Osteoblast (primary cell): ENCODE measurements around the gene TMEM86A. TPM values are rescaled to one million over a fixed set of nuclear protein-coding genes. Genes with fewer than 3 reads are reported as not detected.

Experiments used
- DNase-seq: peaks from one replicate; pipeline ENCODE4 v3.0.0; 2011; ENCODE audit warnings: low spot score, mixed read lengths; ENCODE audit not compliant: insufficient read length; ENCODE audit errors: missing footprints
- H2AFZ ChIP-seq: 2 replicates; pipeline ENCODE4 v1.6.0; 2011; ENCODE audit warnings: mild to moderate bottlenecking, low read length
- H3K27ac ChIP-seq: 2 replicates; pipeline ENCODE4 v1.5.1; 2011; ENCODE audit warnings: mild to moderate bottlenecking, low read depth, low read length, moderate library complexity
- H3K27me3 ChIP-seq: 2 replicates; pipeline ENCODE4 v1.6.0; 2012; ENCODE audit warnings: mild to moderate bottlenecking, control low read depth, inconsistent platforms, low read length, moderate library complexity; ENCODE audit not compliant: insufficient read depth
- H3K36me3 ChIP-seq: 2 replicates; pipeline ENCODE4 v1.5.1; 2011; ENCODE audit warnings: mild to moderate bottlenecking, low read length, control low read depth, moderate library complexity; ENCODE audit not compliant: insufficient read depth
- H3K4me1 ChIP-seq: 2 replicates; pipeline ENCODE4 v1.5.1; 2011; ENCODE audit warnings: mild to moderate bottlenecking, low read length, control low read depth, moderate library complexity; ENCODE audit not compliant: insufficient read depth
- H3K4me2 ChIP-seq: 2 replicates; pipeline ENCODE4 v1.6.0; 2011; ENCODE audit warnings: mild to moderate bottlenecking, low read length; ENCODE audit not compliant: insufficient read depth
- H3K4me3 ChIP-seq: fragments of 200-600 bp; sonication (generic); 3 replicates; pipeline ENCODE4 v1.5.1; 2012; ENCODE audit warnings: mild to moderate bottlenecking, low read length, inconsistent platforms; ENCODE audit not compliant: insufficient read depth
- H3K79me2 ChIP-seq: 2 replicates; pipeline ENCODE4 v1.6.0; 2012; ENCODE audit warnings: mild to moderate bottlenecking, low read length, control low read depth, inconsistent platforms; ENCODE audit not compliant: insufficient read depth
- H3K9me3 ChIP-seq: 2 replicates; pipeline ENCODE4 v1.5.1; 2011; ENCODE audit warnings: low read depth, low read length, control low read depth
- H4K20me1 ChIP-seq: 2 replicates; pipeline ENCODE4 v1.6.0; 2012; ENCODE audit warnings: mild to moderate bottlenecking, low read length, control low read depth; ENCODE audit not compliant: insufficient read depth
- CTCF ChIP-seq: IDR thresholded peaks from 2 replicates; pipeline ENCODE4 v1.5.1; 2011; ENCODE audit warnings: mild to moderate bottlenecking, low read depth, low read length, moderate library complexity; ENCODE audit errors: extremely low read depth
- total RNA-seq: library from RNA; depleted of rRNA; stranded (reverse); fragments of >200 nt; gene quantifications from 2 replicates; pipeline ENCODE4 v1.2.3, GENCODE V29; 2012

Gene TMEM86A
- total RNA-seq, 1 donor: 3.3 TPM

- Histone ChIP-seq H3K27ac (peak overlapping the region; percentile 41), H3K4me1 (peaks cover 17% of the 10 kb centered on the region), H2AFZ (peak overlapping the region; percentile 96), H3K9me3 (no peaks in the 10 kb centered on the region), H3K4me2 (peak overlapping the region; percentile 98), H3K79me2 (no peaks in the 10 kb centered on the region), H4K20me1 (no peaks in the 10 kb centered on the region), H3K27me3 (no peaks in the 10 kb centered on the region), H3K36me3 (no peaks in the 10 kb centered on the region), H3K4me3 (peak overlapping the region; percentile 80)
- peak; percentile 94 for DNase-seq
- TF ChIP-seq CTCF: no peak
These were observed 22.4 kb downstream of the TMEM86A start for GRCh38 chr11:18720808-18721560.

GRCh38 chr11:18721561-18722292, 23.1 kb downstream of the TMEM86A start:
- peak; percentile 75 for TF ChIP-seq CTCF

GRCh38 chr11:18722293-18722637, 23.7 kb downstream of the TMEM86A start:
- Histone ChIP-seq H3K4me3 (no peak overlapping the region), H2AFZ (no peak overlapping the region), H3K36me3 (no peaks in the 10 kb centered on the region), H4K20me1 (no peaks in the 10 kb centered on the region), H3K79me2 (no peaks in the 10 kb centered on the region), H3K4me1 (peaks cover 17% of the 10 kb centered on the region), H3K27me3 (no peaks in the 10 kb centered on the region), H3K27ac (no peak overlapping the region), H3K9me3 (no peaks in the 10 kb centered on the region), H3K4me2 (peak overlapping the region; percentile 98)
- TF ChIP-seq CTCF: peak; percentile 14
- peak; percentile 41 for DNase-seq

More at GRCh38 chr11:18721561-18722292, 23.1 kb downstream of the TMEM86A start:
- H2AFZ ChIP-seq: peak overlapping the region; percentile 96
- peak overlapping the region; percentile 98 for H3K4me2 ChIP-seq
- peaks cover 17% of the 10 kb centered on the region for H3K4me1 ChIP-seq
- no peaks in the 10 kb centered on the region for H3K36me3 ChIP-seq
- no peaks in the 10 kb centered on the region for H3K79me2 ChIP-seq
- no peaks in the 10 kb centered on the region for H3K9me3 ChIP-seq
- DNase-seq: peak; percentile 94
- H3K27me3 ChIP-seq: no peaks in the 10 kb centered on the region
- H4K20me1 ChIP-seq: no peaks in the 10 kb centered on the region
- H3K27ac ChIP-seq: no peak overlapping the region
- H3K4me3 ChIP-seq: peak overlapping the region; percentile 80

- H3K36me3 ChIP-seq: no peaks in the 10 kb centered on the region
- H3K27ac ChIP-seq: no peak overlapping the region
- no peaks in the 10 kb centered on the region for H4K20me1 ChIP-seq
- H3K27me3 ChIP-seq: no peaks in the 10 kb centered on the region
- no peaks in the 10 kb centered on the region for H3K79me2 ChIP-seq
- H3K4me3 ChIP-seq: no peak overlapping the region
- no peak for TF ChIP-seq CTCF
- peak; percentile 25 for DNase-seq
- H3K4me2 ChIP-seq: no peak overlapping the region
- peaks cover 17% of the 10 kb centered on the region for H3K4me1 ChIP-seq
- H2AFZ ChIP-seq: no peak overlapping the region
- H3K9me3 ChIP-seq: no peaks in the 10 kb centered on the region
These were observed 25.4 kb downstream of the TMEM86A start for GRCh38 chr11:18723991-18724390.
